GM10266 (cell line): ENCODE data around the gene LAP3.

Experiments used
- DNase-seq: peaks from one replicate; pipeline ENCODE4 v3.0.0; 2012; ENCODE audit errors: extremely low spot score
- TF ChIP-seq, protein P1 (sequence below): IDR thresholded peaks from 2 replicates; pipeline ENCODE4 v1.5.1; 2012; ENCODE audit warnings: mild to moderate bottlenecking, low read depth; ENCODE audit not compliant: control insufficient read depth, insufficient read depth; ENCODE audit errors: missing control alignments

Gene LAP3

DNA sequence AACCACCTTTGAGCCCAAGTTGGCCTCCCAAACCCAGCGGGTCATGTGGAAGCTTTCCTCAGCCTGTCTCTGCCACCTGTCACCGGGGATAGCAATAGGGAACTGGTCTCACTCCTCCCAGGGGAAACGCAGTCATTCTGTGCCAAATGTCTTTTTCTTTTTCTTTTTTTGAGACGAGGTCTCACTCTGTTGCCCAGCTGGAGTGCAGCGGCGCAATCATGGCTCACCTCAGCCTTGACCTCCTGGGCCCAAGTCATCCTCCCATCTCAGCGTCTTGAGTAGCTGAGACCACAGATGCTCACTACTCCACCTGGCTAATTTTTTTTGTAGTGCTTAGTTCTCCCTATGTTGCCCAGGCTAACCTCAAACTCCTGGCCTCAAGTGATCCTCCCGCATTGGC is 77.7 kb downstream of the LAP3 start:
- TF ChIP-seq, protein P1, sequence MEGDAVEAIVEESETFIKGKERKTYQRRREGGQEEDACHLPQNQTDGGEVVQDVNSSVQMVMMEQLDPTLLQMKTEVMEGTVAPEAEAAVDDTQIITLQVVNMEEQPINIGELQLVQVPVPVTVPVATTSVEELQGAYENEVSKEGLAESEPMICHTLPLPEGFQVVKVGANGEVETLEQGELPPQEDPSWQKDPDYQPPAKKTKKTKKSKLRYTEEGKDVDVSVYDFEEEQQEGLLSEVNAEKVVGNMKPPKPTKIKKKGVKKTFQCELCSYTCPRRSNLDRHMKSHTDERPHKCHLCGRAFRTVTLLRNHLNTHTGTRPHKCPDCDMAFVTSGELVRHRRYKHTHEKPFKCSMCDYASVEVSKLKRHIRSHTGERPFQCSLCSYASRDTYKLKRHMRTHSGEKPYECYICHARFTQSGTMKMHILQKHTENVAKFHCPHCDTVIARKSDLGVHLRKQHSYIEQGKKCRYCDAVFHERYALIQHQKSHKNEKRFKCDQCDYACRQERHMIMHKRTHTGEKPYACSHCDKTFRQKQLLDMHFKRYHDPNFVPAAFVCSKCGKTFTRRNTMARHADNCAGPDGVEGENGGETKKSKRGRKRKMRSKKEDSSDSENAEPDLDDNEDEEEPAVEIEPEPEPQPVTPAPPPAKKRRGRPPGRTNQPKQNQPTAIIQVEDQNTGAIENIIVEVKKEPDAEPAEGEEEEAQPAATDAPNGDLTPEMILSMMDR, result no peak

DNA sequence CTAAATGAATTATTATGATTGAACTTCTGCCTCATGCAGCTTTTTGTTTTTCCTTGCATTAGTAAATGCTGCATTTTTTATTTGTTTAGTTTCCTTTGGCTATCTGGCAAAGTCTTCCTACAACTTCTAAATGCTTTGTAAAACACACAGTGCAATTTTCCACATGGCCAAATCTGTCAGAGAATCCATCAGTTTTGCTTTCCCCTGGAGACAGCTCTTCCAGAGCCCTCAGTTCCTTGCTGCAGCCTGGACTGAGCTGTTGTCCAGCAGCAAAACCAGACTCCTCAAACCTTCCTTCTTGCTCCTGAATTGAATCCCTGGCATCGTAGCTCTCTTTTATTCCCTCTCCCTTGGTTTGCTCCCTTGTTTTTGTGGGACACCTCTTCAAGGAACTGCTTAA is 80.1 kb downstream of the LAP3 start:
- DNase-seq, result no peak
- TF ChIP-seq, protein P1, result no peak

More for the DNA sequence above, 77.7 kb downstream of the LAP3 start:
- DNase-seq, result no peak
